HepG2 (cell line): ENCODE data around the gene ZFPL1. TPM values are rescaled to one million over a fixed set of nuclear protein-coding genes. Genes with fewer than 3 reads are reported as not detected.

Experiments used
- FLYWCH1 ChIP-seq: sonication (generic); formaldehyde crosslinking; IDR thresholded peaks from 2 replicates; pipeline ENCODE4 v1.8.1; 2023; ENCODE audit warnings: mild to moderate bottlenecking, missing genetic modification reagents
- KDM1A ChIP-seq: IDR thresholded peaks from 2 replicates; pipeline ENCODE4 v1.6.1; 2016; ENCODE audit warnings: missing compliant biosample characterization
- PAWR ChIP-seq: sonication (generic); formaldehyde crosslinking; IDR thresholded peaks from 2 replicates; pipeline ENCODE4 v1.4.0; 2020; ENCODE audit warnings: missing genetic modification reagents, mild to moderate bottlenecking, borderline replicate concordance
- RORA ChIP-seq: sonication (generic); formaldehyde crosslinking; IDR thresholded peaks from 2 replicates; pipeline ENCODE4 v1.5.0; 2020; ENCODE audit warnings: mild to moderate bottlenecking, missing genetic modification reagents, moderate library complexity
- SCMH1 ChIP-seq: sonication (generic); formaldehyde crosslinking; IDR thresholded peaks from 2 replicates; pipeline ENCODE4 v1.9.0; 2021; ENCODE audit warnings: missing genetic modification reagents, mild to moderate bottlenecking, borderline replicate concordance
- TAF15 ChIP-seq: fragments of 200-400 bp; formaldehyde crosslinking; IDR thresholded peaks from one replicate; pipeline ENCODE4 v1.6.1; 2018; ENCODE audit warnings: mild to moderate bottlenecking, low read depth, low read length; ENCODE audit not compliant: poor library complexity, severe bottlenecking
- TCF7L2 ChIP-seq: IDR thresholded peaks from 2 replicates; pipeline ENCODE4 v1.6.1; 2011; ENCODE audit warnings: mild to moderate bottlenecking, low read depth, low read length, moderate library complexity
- TP53 ChIP-seq: sonication (generic); formaldehyde crosslinking; conservative IDR thresholded peaks from 2 replicates; pipeline ENCODE4 v1.4.0; 2020; ENCODE audit warnings: missing genetic modification reagents
- ZBTB3 ChIP-seq: sonication (generic); formaldehyde crosslinking; IDR thresholded peaks from 2 replicates; pipeline ENCODE4 v1.4.0; 2020; ENCODE audit warnings: low read depth, mild to moderate bottlenecking, moderate library complexity, missing genetic modification reagents, borderline replicate concordance
- ZNF136 ChIP-seq: sonication (generic); formaldehyde crosslinking; IDR thresholded peaks from 2 replicates; pipeline ENCODE4 v1.8.1; 2022; ENCODE audit warnings: low read depth, mild to moderate bottlenecking, moderate library complexity, missing genetic modification reagents
- ZNF318 ChIP-seq: sonication (generic); formaldehyde crosslinking; IDR thresholded peaks from 2 replicates; pipeline ENCODE4 v1.4.0; 2020; ENCODE audit warnings: mild to moderate bottlenecking, missing genetic modification reagents
- ZNF326 ChIP-seq: sonication (generic); formaldehyde crosslinking; IDR thresholded peaks from 2 replicates; pipeline ENCODE4 v1.4.0; 2020; ENCODE audit warnings: missing genetic modification reagents, borderline replicate concordance
- ZNF367 ChIP-seq: sonication (generic); formaldehyde crosslinking; IDR thresholded peaks from 2 replicates; pipeline ENCODE4 v1.4.0; 2020; ENCODE audit warnings: missing genetic modification reagents, borderline replicate concordance
- ZNF674 ChIP-seq: sonication (generic); formaldehyde crosslinking; IDR thresholded peaks from 2 replicates; pipeline ENCODE4 v1.5.0; 2020; ENCODE audit warnings: low read depth, mild to moderate bottlenecking, missing genetic modification reagents
- polyA plus RNA-seq, 8 experiments: library from polyadenylated mRNA; depleted of rRNA in 3 of 8; stranded (reverse) in 7 of 8; unstranded in 1 of 8; fragments of >200 nt; fragmentation: Illumina TruSeq in 4 of 8; extraction: Trizol in 4 of 8; gene quantifications; 2 replicates each; pipeline versions ENCODE4 v1.2.1 to v1.2.3, GENCODE V29; 2011 to 2016; ENCODE audit warnings: low read depth in 4 of 8, missing spikeins in 1 of 8, mixed read lengths in 1 of 8; ENCODE audit not compliant: insufficient read depth in 1 of 8
- total RNA-seq, 5 experiments: library from RNA; depleted of rRNA; stranded (reverse); fragments of >200 nt; fragmentation: Illumina TruSeq; extraction: Trizol; gene quantifications; 2 replicates each; pipeline ENCODE4 v1.2.3, GENCODE V29; 2016; ENCODE audit warnings: low read depth in 1 of 5
- TF ChIP-seq, protein P1 (sequence below): fragments of 450-650 bp; IDR thresholded peaks from 2 replicates; pipeline ENCODE4 v1.6.1; 2017
- TF ChIP-seq, protein P2 (sequence below): sonication (generic); formaldehyde crosslinking; IDR thresholded peaks from 2 replicates; pipeline ENCODE4 v1.4.0; 2020; ENCODE audit warnings: mild to moderate bottlenecking, missing genetic modification reagents
- TF ChIP-seq, protein P3 (sequence below): sonication (generic); formaldehyde crosslinking; IDR thresholded peaks from 2 replicates; pipeline ENCODE4 v1.8.0; 2022; ENCODE audit warnings: low read depth, missing genetic modification reagents

The ZFPL1 gene
- total and polyA plus RNA-seq, 2 of the 13 experiments (the other 11 are each of a cell fraction or from before 2014, with no cell fraction given): 32.2 to 56.0 TPM

DNA sequence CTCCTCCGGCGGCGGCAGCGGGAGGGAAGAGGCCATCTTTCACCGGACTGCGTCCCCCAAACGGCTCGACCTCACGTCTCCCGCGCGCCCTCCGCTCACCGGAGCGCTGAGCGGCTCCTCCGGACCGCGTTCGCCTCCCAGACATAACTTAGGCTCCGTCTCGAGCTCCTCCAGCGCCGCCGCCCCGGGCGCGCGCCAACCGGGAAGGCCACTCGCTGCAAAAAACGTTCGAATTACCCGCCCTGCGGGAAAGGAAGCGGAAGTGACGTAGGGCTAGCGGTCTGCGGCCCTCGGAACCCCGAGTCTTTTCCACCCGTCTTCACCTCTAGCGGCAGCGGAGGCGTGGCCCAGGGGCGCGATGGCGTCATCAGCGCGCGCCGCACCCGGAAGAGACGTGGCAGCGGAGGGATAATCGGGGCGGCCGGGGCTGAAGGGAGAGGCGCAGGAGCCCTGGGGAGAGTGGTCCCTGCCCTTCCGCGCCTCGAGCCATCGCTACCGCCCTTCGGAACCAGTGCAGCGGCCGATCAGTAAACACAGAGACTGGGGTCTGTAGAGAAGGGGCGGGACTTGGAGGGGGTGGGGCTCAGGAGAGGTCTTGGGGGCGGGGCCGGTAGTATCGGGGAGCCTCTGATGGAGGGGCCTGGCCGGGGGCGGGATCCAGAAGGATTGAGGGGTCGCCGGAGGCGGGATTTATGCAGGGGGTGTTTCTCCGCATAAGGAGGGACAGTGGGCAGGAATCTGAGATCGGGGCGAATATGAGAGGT lies at the start of gene ZFPL1, which contains the start of gene CDCA5 (continued):
- TF ChIP-seq, protein P1, sequence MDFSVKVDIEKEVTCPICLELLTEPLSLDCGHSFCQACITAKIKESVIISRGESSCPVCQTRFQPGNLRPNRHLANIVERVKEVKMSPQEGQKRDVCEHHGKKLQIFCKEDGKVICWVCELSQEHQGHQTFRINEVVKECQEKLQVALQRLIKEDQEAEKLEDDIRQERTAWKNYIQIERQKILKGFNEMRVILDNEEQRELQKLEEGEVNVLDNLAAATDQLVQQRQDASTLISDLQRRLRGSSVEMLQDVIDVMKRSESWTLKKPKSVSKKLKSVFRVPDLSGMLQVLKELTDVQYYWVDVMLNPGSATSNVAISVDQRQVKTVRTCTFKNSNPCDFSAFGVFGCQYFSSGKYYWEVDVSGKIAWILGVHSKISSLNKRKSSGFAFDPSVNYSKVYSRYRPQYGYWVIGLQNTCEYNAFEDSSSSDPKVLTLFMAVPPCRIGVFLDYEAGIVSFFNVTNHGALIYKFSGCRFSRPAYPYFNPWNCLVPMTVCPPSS: no peak
- TF ChIP-seq ZNF136 (CRISPR knock-in tag): no peak
- TF ChIP-seq TAF15: peak; percentile 47
- no peak for TF ChIP-seq SCMH1
- no peak for TF ChIP-seq TP53 (CRISPR knock-in tag)
- no peak for TF ChIP-seq ZNF367 (CRISPR knock-in tag)
- no peak for TF ChIP-seq TCF7L2
- TF ChIP-seq, protein P2, sequence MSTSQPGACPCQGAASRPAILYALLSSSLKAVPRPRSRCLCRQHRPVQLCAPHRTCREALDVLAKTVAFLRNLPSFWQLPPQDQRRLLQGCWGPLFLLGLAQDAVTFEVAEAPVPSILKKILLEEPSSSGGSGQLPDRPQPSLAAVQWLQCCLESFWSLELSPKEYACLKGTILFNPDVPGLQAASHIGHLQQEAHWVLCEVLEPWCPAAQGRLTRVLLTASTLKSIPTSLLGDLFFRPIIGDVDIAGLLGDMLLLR: 0 out of 2 replicates have a peak, but pooled peaks have one; percentile 47
- TF ChIP-seq ZBTB3 (CRISPR knock-in tag): peak; percentile 83; the same call in 1 of the 2 replicates
- no peak for TF ChIP-seq PAWR
- TF ChIP-seq, protein P3, sequence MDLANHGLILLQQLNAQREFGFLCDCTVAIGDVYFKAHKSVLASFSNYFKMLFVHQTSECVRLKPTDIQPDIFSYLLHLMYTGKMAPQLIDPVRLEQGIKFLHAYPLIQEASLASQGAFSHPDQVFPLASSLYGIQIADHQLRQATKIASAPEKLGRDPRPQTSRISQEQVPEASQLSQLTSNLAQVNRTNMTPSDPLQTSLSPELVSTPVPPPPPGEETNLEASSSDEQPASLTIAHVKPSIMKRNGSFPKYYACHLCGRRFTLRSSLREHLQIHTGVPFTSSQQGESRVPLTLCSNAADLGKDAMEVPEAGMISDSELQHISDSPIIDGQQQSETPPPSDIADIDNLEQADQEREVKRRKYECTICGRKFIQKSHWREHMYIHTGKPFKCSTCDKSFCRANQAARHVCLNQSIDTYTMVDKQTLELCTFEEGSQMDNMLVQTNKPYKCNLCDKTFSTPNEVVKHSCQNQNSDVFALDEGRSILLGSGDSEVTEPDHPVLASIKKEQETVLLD (CRISPR knock-in tag): peak; percentile 87
- no peak for TF ChIP-seq RORA (CRISPR knock-in tag)
- no peak for TF ChIP-seq ZNF674 (CRISPR knock-in tag)
- TF ChIP-seq KDM1A: no peak
- TF ChIP-seq FLYWCH1 (CRISPR knock-in tag): no peak
- no peak for TF ChIP-seq ZNF318
- no peak for TF ChIP-seq ZNF326 (CRISPR knock-in tag)
